ENCODE data around the gene USP43.
"Not testable (repeated sequence)": the region's sequence is repeated elsewhere in the genome, so short reads cannot be mapped to it uniquely, and the experiment has no call there.

Gene USP43

DNA sequence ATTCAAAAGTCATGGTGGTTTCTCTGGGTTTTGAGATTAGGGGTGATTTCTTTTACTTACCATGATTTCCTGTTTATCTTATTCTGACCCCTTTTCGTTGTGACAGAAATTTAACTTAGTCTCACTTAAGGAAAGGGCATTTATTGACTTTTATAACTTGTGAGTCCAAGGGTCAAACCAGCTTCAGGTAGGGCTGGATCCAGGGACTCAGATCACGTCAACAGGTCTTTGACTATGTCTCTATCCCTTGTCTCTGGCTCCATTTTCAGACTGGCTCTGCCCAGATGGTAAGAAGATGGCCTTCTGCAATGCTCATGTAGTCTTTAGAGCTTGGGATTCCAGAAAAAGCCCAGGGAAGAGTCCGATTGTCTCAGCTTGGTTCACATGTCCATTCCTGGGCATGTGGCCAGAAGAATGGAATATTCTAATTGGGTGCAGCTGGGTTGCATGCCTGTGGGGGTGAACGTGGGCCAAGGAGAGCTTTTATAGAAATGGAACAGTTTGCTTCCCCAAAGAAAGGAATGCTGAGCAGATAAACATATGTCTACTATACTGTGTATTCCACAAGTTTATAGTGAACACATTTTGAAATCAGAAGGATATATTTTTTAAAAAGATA, 13.4 kb downstream of the USP43 start:
- DNase-seq (ENCODE audit: low read depth, low spot score): no peak
- H3K4me3 ChIP-seq (ENCODE audit: low read depth, low read length): no peak overlapping the region
- TF ChIP-seq, protein P1, sequence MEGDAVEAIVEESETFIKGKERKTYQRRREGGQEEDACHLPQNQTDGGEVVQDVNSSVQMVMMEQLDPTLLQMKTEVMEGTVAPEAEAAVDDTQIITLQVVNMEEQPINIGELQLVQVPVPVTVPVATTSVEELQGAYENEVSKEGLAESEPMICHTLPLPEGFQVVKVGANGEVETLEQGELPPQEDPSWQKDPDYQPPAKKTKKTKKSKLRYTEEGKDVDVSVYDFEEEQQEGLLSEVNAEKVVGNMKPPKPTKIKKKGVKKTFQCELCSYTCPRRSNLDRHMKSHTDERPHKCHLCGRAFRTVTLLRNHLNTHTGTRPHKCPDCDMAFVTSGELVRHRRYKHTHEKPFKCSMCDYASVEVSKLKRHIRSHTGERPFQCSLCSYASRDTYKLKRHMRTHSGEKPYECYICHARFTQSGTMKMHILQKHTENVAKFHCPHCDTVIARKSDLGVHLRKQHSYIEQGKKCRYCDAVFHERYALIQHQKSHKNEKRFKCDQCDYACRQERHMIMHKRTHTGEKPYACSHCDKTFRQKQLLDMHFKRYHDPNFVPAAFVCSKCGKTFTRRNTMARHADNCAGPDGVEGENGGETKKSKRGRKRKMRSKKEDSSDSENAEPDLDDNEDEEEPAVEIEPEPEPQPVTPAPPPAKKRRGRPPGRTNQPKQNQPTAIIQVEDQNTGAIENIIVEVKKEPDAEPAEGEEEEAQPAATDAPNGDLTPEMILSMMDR (IDR thresholded peaks at IDR 0.05; ENCODE audit: insufficient read depth, low read length, missing control alignments): no peak
- POLR2A ChIA-PET: no interaction called here
- CTCF ChIA-PET: no interaction called here

DNA sequence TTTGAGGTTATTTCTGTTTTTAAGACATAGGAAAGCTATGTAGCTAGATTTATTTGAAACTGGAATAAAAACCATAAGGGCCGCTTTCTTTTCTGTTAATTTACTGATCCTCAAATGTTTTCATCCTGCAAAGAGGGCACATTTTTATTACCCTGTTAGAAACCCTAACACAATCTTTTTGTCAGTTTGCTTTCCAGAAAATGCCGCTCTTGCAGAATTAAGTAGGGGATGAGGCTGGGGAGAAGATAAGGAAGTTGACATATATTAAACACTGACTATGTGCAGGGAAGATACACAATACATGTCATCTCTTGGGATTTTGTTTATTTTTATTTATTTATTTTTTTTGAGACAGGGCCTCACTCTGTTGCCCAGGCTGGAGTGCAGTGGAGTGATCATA, 15.7 kb downstream of the USP43 start:
- TF ChIP-seq, protein P1 (IDR thresholded peaks at IDR 0.05; ENCODE audit: insufficient read depth, low read length, missing control alignments): no peak
- ChIA-PET CTCF (no interaction called here), POLR2A (no interaction called here)
- no peak overlapping the region for H3K4me3 ChIP-seq (ENCODE audit: low read depth, low read length)
- DNase-seq (ENCODE audit: low read depth, low spot score): no peak

DNA sequence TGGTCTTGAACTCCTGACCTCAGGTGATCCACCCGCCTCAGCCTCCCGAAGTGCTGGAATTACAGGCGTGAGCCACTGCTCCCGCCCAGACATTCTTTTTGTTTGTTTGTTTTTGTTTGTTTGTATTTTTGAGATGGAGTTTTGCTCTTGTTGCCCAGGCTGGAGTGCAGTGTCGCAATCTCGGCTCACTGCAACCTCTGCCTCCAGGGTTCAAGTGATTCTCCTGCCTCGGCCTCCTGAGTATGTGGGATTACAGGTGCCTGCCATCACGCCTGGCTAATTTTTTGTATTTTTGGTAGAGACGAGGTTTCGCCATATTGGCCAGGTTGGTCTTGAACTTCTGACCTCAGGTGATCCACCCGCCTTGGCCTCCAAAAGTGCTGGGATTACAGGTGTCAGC, 18.2 kb downstream of the USP43 start:
- DNase-seq (ENCODE audit: low read depth, low spot score); H3K4me3 ChIP-seq (ENCODE audit: low read depth, low read length); CTCF ChIA-PET; POLR2A ChIA-PET: not testable (repeated sequence)

DNA sequence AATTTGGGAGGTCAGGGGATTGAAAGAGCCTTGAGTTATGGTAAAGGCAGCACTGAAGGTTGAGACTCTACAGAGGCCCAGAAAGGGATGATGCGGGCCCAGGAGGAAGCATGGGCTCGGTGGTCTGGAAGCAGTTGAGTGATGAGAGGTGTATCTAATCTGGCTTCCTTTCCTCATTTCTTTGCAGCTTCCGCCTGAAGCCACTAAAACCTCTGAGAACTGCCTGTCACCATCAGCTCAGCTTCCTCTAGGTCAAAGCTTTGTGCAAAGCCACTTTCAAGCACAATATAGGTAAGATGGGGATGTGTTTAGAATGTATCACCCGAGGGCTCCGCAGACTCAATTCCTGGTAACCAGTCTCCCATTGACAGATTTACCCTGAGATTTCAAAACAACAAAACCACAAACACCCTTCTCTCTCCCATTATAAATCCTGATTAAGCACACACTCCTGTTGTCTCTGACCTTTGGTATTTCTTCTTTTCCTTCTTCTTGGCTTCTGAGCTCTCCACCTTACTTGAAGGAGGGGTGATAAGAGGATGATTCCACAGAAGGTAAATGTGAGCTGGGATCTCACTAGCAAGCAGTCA, 21.2 kb downstream of the USP43 start:
- TF ChIP-seq, protein P1 (IDR thresholded peaks at IDR 0.05; ENCODE audit: insufficient read depth, low read length, missing control alignments): no peak
- H3K4me3 ChIP-seq (ENCODE audit: low read depth, low read length): no peak overlapping the region
- no peak for DNase-seq (ENCODE audit: low read depth, low spot score)
- ChIA-PET POLR2A (no interaction called here), CTCF (no interaction called here)

DNA sequence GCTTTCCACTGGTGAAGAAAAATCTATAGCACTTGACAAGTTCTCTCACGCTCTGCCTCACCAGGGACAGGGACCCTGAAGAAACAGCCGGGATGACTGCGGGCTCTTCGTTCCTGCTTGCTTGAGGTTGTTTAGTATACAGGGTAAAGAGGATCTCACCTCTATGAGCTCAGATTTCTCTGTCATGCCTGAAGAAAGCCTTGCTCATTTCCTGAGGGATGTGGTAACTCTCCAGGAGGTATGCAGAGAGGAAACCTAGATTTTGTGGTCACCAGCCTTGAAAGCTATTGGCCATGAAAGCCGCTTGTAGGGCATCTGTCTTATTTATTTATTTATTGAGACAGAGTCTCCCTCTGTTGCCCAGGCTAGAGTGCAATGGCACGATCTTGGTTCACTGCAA, 23.2 kb downstream of the USP43 start:
- TF ChIP-seq, protein P1 (IDR thresholded peaks at IDR 0.05; ENCODE audit: insufficient read depth, low read length, missing control alignments): no peak
- POLR2A ChIA-PET: no interaction called here
- no peak for DNase-seq (ENCODE audit: low read depth, low spot score)
- CTCF ChIA-PET: no interaction called here
- no peak overlapping the region for H3K4me3 ChIP-seq (ENCODE audit: low read depth, low read length)

DNA sequence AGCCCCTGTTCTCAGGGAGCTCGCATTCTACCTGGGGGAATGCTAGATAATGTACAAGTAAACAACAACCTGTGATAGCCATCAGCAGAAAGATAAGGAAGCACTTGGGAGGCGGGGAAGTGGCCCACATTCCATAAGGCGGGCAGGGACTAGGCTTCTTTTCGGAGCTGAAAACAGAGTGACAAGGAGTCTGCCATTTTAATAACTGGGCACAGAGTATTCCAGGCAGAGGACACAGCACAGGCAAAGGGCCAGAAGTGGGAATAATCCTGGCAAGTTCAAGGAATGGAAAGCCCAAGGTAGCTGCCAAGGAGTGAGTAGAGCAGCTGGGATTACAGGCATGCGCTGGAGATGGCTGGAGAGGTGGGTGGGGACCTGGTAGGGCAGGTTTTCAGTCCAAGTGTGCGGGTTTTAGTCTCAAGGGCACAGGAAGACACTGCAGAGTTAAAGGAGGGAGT, 24.3 kb downstream of the USP43 start:
- POLR2A ChIA-PET: no interaction called here
- TF ChIP-seq, protein P1 (IDR thresholded peaks at IDR 0.05; ENCODE audit: insufficient read depth, low read length, missing control alignments): no peak
- no peak for DNase-seq (ENCODE audit: low read depth, low spot score)
- CTCF ChIA-PET: no interaction called here
- no peak overlapping the region for H3K4me3 ChIP-seq (ENCODE audit: low read depth, low read length)

DNA sequence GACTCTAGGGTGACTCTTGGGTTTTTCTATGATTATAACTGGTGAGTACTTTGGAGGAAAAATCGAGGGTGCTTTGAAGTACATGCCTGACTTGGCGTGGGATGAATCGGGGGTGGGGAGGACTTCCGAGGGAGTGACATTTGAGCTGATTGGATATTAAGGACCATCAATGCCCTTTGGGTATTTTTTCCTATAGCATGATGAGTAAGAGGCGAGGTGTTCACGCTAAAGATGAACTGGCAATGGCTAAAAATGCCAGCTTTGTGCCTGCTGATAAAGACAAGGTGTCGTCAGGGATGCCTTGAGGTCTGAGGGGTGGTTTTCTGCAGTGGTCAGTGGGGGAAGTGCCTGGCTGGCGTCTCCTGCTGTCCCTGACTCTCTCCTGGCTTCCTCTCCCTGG, 25.3 kb downstream of the USP43 start:
- TF ChIP-seq, protein P1 (IDR thresholded peaks at IDR 0.05; ENCODE audit: insufficient read depth, low read length, missing control alignments): no peak
- CTCF ChIA-PET: no interaction called here
- H3K4me3 ChIP-seq (ENCODE audit: low read depth, low read length): no peak overlapping the region
- DNase-seq (ENCODE audit: low read depth, low spot score): no peak
- POLR2A ChIA-PET: no interaction called here
